Choroid plexus epithelial cell (primary cell): ENCODE data around the gene RHOB.

Experiments
- DNase-seq: peaks from one replicate; pipeline ENCODE4 v3.0.0-alpha.2; 2010; ENCODE audit warnings: low read depth
- H3K4me3 ChIP-seq: 2 replicates; pipeline ENCODE4 v1.5.1; 2011; ENCODE audit warnings: low read depth, mild to moderate bottlenecking, control low read depth, low read length, moderate library complexity
- TF ChIP-seq, protein P1 (sequence below): conservative IDR thresholded peaks from 2 replicates; pipeline ENCODE4 v1.5.1; 2011; ENCODE audit warnings: low read depth, mild to moderate bottlenecking, control low read depth, inconsistent platforms, low read length, moderate library complexity

Gene RHOB

DNA sequence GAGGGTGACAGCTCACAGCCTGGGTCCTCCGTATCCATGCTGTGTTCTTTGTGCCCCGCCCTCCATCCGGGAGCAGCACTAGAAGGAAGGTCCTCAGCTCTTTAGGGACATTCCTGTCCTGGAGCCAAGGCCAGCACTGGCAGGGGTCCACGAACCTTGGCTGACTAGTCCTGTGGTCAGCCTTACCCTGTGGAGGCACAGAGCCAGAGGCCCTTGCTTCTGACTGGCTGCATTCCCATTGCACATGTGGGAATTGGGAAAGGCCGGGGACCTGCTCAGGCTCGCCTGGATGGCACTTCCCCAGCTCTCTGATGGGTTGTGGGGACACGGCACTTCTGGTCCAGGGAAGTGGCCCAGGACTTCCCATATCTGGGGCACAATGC, 24.9 kb upstream of the RHOB start:
- TF ChIP-seq, protein P1, sequence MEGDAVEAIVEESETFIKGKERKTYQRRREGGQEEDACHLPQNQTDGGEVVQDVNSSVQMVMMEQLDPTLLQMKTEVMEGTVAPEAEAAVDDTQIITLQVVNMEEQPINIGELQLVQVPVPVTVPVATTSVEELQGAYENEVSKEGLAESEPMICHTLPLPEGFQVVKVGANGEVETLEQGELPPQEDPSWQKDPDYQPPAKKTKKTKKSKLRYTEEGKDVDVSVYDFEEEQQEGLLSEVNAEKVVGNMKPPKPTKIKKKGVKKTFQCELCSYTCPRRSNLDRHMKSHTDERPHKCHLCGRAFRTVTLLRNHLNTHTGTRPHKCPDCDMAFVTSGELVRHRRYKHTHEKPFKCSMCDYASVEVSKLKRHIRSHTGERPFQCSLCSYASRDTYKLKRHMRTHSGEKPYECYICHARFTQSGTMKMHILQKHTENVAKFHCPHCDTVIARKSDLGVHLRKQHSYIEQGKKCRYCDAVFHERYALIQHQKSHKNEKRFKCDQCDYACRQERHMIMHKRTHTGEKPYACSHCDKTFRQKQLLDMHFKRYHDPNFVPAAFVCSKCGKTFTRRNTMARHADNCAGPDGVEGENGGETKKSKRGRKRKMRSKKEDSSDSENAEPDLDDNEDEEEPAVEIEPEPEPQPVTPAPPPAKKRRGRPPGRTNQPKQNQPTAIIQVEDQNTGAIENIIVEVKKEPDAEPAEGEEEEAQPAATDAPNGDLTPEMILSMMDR = no peak
- no peak overlapping the region for H3K4me3 ChIP-seq
- peak; percentile 56 for DNase-seq

DNA sequence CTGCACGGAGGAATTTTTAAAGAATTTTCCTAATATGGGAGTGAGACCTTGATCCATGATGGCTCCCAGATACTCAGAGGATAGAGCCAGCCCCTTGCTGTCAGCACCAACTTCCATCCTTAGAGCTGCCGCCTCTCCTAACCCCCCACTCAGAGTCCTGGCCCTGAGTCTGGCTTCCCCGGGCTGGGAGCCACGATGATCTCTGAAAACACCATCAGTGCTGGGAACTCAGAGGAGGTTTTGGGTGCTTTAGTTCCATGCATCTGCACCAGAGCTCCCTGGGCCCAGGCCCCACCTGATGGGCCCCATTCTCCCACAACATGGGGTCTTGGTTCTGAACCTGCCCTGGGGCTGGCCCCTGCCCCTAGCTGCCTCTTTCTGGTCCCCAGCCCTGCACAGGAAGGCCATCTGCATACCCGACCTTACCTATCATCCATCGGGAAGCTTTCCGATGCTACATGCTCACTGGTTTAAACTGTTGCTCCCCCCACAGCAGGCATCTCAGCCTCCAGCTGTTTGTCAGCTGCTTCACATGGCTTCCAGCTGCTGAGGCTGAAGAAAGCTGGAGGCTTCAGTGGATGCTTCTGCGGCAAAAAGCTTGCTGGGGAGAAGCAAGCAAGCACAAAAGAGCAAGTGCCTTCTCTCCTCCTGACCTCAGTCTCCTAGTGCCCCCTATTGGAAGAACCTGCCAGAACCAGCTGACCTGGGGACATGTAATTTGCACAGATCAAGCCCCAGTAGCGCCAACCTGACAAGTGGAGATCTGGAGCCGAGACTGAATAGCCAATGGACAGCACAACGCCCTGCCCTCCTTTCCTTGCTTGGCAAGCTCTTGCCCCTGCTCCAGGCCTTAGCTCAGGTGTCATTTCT, 24.2 kb upstream of the RHOB start:
- H3K4me3 ChIP-seq = no peak overlapping the region
- TF ChIP-seq, protein P1 = peak; percentile 47
- DNase-seq = peak; percentile 83

DNA sequence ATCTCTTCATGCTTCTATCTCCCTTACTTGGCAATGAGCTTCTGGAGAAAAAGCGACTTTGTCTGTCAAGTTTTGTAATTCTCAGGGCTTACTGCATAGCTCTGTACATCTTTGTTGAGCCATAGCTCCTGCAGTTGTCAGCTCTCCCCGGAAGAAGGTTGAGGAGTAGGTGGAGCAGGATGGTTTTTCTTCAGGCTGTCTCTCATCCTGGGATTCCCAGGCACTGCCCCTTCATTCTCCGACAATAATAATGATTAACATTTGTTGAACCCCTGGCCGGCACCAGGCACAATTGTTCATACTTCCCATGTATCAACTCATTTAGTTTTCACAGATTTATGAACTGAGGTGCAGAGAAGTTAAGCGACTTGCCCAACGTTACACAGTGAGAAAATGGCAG, 23.5 kb upstream of the RHOB start:
- no peak for DNase-seq
- no peak overlapping the region for H3K4me3 ChIP-seq
- TF ChIP-seq, protein P1 = no peak

DNA sequence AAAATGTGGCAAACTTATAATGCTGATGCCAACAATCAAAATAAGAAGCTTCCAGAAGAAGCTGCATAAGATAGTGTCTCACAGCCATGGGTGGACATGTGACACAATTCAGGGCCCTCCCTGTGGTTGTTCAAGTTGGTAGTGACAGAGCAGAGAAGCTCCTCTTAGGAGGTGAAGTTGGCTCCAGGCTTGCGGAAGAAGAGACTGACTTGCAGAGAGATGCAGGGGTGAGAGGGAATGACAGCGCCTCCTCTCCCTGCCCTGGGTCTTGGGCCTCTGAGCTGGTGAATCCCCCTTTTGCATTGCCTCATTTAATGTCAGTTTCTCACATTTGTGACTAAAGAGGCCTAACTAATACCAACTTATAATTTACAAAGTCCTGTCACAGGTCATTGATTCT, 23.0 kb upstream of the RHOB start:
- DNase-seq = no peak
- H3K4me3 ChIP-seq = no peak overlapping the region
- TF ChIP-seq, protein P1 = no peak

DNA sequence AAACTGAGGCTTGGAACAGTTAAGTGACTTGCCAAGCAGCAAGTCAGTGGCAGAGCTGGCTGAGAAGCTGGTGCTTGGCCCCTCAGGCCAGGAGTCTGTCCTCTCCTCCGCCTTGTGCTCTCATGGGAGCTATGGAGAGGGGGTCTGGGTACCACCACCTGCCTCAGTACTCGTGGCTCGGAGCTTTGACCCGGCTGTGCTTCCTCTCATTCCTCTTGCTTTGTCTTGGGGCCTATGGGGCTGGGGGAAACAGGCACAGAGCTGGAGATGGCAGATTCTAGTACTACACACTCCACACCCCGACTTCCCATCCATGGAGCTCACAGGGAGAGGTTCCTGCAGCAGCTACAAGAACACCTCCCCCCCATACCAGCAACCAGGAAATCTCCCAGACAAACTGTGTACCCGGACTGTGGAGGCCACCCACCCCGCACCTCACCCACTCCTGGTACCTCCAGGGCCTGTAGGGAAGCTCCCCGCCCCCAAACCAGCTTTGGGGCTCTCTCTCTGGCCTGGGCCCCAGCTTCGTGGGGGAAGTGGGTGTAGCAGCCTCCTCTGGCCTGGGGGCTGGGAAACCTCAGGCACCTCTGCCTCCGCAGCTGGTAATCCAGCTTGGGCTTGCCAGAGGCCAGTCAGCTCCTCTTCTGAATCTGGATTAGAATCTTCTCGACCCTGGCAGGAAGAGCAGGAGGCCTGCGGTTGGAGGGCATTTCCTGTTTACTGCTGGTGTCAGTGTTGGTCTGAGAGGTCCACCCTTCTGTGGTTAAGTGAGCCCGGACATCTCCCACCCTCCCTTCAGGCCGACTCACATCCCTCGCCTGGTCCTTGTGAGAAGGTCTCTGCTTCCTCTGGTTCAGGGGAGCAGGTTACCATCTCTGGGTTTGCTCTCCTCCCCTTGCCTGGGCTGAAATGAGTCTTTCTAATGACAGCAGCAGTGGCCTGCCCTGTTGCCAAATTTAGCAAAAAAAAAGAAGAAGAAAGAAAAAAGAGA, 22.3 kb upstream of the RHOB start:
- H3K4me3 ChIP-seq = no peak overlapping the region

DNA sequence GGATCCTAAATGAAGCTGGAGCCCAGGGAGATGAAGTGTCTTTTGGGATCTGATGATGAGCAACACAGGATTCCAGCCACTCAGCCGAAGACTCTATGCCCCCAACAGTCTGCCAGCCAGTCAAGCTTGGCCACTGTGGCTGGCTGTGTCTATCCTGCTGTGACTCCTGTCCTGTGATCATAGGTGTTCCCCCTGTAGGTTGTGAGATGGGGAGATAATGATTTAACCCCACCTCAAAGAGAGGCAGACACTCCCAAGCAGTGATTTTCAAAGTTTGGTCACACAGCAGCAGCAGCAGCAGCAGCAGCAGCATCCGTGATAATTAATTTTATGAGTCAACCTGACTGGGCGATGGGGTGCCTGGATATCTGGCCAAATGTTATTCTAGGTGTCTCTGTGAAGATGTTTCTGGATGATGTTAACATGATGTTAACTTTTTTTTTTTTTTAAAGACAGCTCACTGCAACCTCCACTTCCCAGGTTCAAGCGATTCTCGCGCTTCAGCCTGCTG, 21.4 kb upstream of the RHOB start:
- peak; percentile 19 for DNase-seq
- TF ChIP-seq, protein P1 = no peak
- no peak overlapping the region for H3K4me3 ChIP-seq

More for the DNA sequence above, 22.3 kb upstream of the RHOB start:
- peak; percentile 87 for DNase-seq
- TF ChIP-seq, protein P1 = no peak
